Stimulated activated CD4-positive, alpha-beta T cell treated with anti-CD3 and anti-CD28 coated beads, Interleukin-15, amount 100 ng/mL, for 24 hours (primary cell): ENCODE data around the gene AIF1L.

ENCODE experiments used
- DNase-seq: peaks from one replicate; pipeline ENCODE4 v3.0.0-alpha.2; 2020

The AIF1L gene

GRCh38 chr9:131096269-131097125 is at the start of gene AIF1L:
TSS of gene AIF1L (plus strand) at chr9:131096531. CDS start at chr9:131096630, 99 bp downstream.
- DNase-seq, result peak; percentile 59

- DNase-seq, result peak; percentile 83
Observed at GRCh38 chr9:131046581-131047202, 49.6 kb upstream of the AIF1L start.

DNA sequence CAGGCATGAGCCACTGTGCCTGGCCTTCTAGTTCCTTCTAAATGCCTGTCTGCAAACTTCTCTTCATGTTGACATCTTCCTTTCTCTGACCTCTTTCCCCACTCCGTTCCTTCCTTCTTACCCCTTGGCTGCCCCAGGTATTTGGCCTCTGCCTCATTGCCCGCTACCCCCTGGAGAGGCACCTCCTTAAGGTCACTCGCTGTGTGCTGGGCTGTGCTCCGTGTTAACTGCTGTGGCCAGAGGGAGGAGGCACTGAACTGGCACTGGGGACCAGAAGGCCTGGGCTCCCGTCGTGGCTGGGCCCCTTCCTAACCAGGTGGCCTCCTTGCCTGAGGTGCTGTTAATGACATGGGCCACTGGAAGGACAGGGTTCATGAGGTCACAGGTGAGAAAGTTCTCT is 48.0 kb upstream of the AIF1L start:
- DNase-seq, result no peak

DNA sequence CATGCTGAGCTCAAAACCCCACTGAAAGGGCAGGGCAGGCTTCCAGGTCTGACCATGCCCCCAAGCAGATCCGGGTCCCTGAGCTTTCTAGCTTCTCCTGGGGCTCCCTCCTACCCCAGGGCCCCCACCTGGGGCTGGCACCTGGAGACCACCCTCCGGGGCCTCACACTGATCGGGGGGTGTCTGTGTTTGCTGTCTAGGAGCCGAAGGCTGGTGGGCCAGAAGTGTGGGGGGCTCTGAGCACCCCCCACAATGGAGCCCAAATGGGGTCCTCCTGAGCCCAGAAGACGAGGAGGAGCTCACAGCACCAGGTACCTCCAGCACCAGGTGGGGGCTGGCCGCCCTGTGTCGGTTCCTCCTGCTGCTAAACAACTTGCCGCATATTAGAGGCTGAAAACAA is 47.5 kb upstream of the AIF1L start:
- no peak for DNase-seq

DNA sequence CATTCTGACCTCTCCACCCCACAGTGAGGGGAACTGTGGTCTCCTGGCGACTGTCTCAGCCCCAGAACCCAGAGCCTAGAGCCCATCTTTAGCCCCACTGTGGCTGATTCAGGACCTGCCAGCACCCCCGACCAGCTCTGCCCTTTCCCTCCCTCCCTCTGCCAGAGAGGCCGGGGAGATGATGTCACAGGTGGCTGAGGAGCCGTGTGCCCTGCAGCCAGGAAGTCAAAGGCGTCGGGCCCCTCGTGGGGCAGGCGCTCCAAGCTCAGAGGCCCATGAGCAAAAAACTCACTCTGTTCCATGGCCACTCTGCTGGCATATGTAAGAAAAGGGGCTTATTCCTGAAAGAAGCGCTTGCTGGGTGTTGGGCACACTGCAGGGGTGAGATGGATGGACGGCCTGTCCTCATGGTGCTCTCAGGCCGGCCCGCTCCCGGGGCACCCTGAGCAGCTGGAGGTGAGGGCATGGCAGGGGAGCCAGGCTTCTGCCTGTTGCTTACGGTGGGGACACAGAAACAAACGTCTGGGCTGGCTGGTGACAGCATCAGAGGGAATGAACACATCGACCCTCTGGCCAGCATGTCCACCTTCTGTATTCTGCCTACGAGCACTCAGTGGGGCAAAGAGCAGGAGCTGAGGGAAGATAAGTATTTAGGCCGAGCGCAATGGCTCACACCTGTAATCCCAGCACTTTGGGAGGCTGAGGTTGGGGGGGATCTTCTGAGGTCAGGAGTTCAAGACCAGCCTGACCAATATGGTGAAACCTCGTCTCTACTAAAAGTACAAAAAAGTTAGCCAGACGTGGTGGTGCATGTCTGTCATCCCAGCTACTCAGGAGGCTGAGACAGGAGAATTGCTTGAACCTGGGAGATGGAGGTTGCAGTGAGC is 46.3 kb upstream of the AIF1L start:
- DNase-seq, result no peak

DNA sequence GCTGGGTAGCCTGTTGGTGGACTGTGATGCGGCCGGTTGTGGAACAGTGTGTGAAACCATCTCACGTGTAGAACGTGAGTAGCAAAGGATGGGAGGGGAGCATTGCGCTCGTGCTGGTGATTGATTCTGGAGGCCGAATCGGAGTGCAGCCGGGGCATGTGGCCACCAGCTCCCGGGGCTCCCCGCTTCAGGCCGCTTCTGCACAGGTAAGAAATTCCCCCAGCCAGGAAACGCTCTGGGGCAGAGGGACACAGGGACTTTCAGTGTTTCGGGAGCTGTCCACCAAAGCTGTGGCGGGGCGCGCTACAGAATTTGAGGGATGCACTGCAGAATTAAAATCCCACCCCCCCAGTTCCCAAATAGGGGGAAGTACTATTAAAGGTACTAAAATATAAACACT is 45.5 kb upstream of the AIF1L start:
- DNase-seq, result no peak

- DNase-seq, result no peak
Observed at GRCh38 chr9:131051592-131052517, 44.5 kb upstream of the AIF1L start.

- DNase-seq, result no peak
Observed at GRCh38 chr9:131053896-131054295, 42.4 kb upstream of the AIF1L start.

DNA sequence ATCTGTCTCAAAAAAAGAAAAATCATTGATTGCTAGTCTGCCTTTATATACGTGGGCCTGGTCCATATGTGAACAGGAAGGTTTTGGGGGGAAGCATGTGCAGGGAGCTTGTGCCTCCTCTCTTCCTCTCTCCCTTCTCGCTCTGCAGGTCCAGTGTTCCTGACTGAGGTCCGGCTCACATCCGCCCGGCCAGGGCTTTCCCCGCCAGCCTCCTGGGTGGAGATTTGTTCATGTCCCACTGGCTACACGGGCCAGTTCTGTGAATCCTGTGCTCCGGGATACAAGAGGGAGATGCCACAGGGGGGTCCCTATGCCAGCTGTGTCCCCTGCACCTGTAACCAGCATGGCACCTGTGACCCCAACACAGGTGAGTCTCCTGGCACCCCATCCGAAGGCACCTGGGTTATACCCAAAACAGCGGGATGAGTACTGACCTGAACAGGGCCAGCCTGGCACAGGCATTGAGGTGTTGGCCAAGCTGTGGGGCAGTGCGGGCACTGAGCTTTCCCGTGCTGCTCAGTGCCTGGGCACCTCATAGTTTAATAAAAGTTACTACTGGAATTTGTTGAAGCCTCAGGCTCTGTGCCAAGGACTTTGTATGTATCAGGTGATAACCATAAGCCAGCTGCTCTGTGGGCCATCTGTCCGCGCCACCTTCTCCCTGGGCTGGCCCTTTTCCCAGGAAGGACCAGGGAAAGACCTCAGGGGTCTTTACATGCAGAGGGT is 39.4 kb upstream of the AIF1L start:
- DNase-seq, result no peak

DNA sequence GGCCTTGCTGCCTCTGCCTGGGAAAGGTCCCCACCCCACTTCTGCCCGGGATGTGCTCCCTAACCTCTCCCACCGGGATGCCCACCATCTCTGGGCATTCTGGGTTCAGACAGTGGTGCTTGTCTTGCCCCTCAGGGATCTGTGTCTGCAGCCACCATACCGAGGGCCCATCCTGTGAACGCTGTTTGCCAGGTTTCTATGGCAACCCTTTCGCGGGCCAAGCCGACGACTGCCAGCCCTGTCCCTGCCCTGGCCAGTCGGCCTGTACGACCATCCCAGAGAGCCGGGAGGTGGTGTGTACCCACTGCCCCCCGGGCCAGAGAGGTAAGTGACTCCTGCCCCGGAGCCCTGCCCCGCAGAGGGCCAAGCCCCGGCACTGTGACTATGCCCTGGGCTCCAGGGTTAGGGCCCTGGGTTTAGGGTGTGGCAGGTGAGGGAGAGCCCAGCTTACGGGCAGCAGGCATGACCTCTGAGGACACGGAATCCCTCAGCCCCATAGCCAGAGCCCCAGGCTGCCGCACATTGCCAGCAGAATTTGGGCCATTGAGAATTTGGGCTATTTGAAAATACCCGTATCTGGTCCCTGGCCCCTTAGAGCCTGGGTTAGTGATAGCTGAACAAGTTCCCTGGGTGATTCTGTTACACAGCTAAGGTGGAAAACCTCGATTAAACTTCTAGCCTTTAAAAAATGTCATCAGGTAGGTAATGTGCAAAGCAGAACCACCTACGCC is 35.3 kb upstream of the AIF1L start:
- no peak for DNase-seq

DNA sequence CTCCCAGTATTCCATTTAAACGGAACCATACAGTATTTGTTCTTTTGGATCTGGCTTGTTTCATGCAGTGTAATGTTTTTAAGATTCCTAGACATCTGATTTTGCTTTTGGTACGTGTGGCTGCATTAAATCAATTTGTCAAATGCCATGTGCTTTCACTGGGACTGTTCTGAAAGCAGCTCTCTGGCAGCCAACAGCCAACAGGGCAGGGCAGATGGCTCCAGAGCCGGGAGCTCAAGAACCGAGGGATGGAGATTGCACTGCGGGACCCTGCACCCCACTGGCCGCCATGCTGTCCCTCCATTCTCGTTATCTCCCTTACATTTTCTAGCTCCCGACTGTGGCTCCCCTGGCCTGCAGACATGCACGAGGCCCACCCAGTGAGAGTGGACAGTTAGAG is 33.4 kb upstream of the AIF1L start:
- no peak for DNase-seq

- DNase-seq, result no peak
Observed at GRCh38 chr9:131065599-131065998, 30.7 kb upstream of the AIF1L start.

DNA sequence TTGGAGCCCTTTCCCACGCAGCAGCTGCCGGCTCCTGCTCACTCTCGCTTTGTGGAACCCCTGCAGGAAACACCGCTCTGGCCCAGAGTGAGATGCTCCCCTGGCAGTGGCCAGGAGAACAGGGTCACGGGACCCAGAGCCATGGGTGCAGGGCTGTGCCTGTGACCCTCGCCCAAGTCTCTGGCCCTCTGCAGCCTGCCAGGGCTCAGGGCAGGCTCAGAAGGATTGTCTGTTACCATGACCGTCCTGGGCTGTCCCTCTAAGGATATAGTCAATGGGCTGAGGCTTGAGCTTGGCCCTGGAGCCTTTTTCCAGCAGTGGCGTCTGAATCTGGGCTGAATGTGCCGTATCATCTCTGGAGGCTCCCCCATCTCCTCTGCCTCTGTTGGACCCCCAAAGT is 28.7 kb upstream of the AIF1L start:
- DNase-seq, result no peak

DNA sequence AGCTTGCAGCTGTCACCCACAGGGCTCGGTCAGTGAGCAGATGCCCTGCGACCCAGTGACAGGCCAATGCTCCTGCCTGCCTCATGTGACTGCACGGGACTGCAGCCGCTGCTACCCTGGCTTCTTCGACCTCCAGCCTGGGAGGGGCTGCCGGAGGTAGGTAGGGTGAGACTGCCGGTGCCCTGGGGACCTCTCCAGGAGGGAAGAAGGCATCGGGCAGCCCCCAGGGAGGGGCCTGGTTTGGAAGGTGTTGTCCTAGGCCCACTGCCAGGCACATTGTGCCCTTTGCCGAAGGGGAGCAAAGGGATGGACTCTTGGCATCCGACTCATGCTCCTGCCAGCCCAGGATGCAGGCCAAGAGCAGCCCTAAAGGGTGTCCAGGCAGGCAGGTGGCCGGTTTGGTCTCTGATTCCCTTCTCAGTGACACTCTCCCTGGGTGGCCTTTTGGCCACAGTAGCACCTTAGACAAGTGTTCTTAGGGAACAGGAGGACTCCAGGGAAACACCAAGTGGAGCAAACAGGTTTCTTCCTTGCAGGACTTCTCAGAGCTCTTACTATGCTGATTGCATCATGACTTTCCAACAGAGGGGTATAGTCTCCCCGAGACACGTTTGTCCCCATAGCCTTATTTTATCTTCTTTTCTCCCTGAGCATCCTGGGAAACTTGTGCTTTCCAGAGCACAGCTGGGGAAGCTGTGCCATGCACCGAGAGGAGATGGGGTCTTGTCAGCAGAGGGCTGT is 28.1 kb upstream of the AIF1L start:
- no peak for DNase-seq

GRCh38 chr9:131069699-131070098 is 26.6 kb upstream of the AIF1L start:
- DNase-seq, result no peak

GRCh38 chr9:131072107-131072870 is 24.0 kb upstream of the AIF1L start:
- no peak for DNase-seq

DNA sequence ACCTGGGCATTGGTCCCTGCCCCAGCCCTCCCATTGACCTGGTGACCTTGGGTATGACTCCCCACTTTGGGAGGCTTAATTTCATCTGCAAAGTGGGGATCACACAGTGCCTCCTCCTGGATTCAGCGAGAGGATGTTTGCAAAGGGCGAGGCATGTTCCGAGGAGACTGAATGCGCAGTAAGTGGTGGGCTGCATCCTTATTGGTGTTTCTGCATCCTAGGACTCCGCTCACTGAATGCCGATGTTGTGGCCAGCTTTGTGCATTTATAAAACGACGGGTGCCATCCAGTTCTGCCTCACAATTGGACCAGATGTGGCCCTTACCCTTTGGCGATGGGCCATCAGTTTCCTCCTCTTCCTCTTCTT is 23.5 kb upstream of the AIF1L start:
- DNase-seq, result no peak

GRCh38 chr9:131076347-131077195 is 19.8 kb upstream of the AIF1L start:
- no peak for DNase-seq
